HG02938 (cell line): Measurements from ENCODE around the gene POU6F2.
"Not testable (repeated sequence)": the region's sequence is repeated elsewhere in the genome, so short reads cannot be mapped to it uniquely, and the experiment has no call there.

Experiments used
- ATAC-seq: cut with Tn5 transposase; IDR thresholded peaks from one replicate; pipeline ENCODE4 v1.9.1; 2021; ENCODE audit warnings: mild to moderate bottlenecking, moderate library complexity; ENCODE audit not compliant: unreplicated experiment

Gene POU6F2

GRCh38 chr7:38978491-38978890 is 782 bp downstream of the POU6F2 start:
- ATAC-seq, result no peak

- ATAC-seq, result no peak
Observed at GRCh38 chr7:38992203-38992602, 14.5 kb downstream of the POU6F2 start.

GRCh38 chr7:39001595-39001994 is 23.9 kb downstream of the POU6F2 start:
- ATAC-seq, result no peak

- no peak for ATAC-seq
Observed at GRCh38 chr7:39002755-39003154, 25.0 kb downstream of the POU6F2 start.

GRCh38 chr7:39005036-39005435 is 27.3 kb downstream of the POU6F2 start:
- ATAC-seq, result no peak

GRCh38 chr7:39005461-39005860 is 27.8 kb downstream of the POU6F2 start:
- no peak for ATAC-seq

- ATAC-seq, result not testable (repeated sequence)
Observed at GRCh38 chr7:39013049-39013939, 35.6 kb downstream of the POU6F2 start.

GRCh38 chr7:39016609-39017008 is 38.9 kb downstream of the POU6F2 start:
- no peak for ATAC-seq

- ATAC-seq, result no peak
Observed at GRCh38 chr7:39017369-39017915, 39.7 kb downstream of the POU6F2 start.

- no peak for ATAC-seq
Observed at GRCh38 chr7:39022796-39023195, 45.1 kb downstream of the POU6F2 start.

GRCh38 chr7:39027491-39027890 is 49.8 kb downstream of the POU6F2 start:
- no peak for ATAC-seq

- ATAC-seq, result no peak
Observed at GRCh38 chr7:39033885-39034624, 56.3 kb downstream of the POU6F2 start.

- ATAC-seq, result no peak
Observed at GRCh38 chr7:39035156-39035555, 57.4 kb downstream of the POU6F2 start.

GRCh38 chr7:39035903-39036302 is 58.2 kb downstream of the POU6F2 start:
- no peak for ATAC-seq

GRCh38 chr7:39042670-39043069 is 65.0 kb downstream of the POU6F2 start:
- ATAC-seq, result no peak

- no peak for ATAC-seq
Observed at GRCh38 chr7:39043531-39043930, 65.8 kb downstream of the POU6F2 start.

GRCh38 chr7:39044489-39044888 is 66.8 kb downstream of the POU6F2 start:
- no peak for ATAC-seq

- ATAC-seq, result no peak
Observed at GRCh38 chr7:39045231-39045630, 67.5 kb downstream of the POU6F2 start.

- ATAC-seq, result no peak
Observed at GRCh38 chr7:39051279-39051678, 73.6 kb downstream of the POU6F2 start.

- ATAC-seq, result no peak
Observed at GRCh38 chr7:39051707-39052106, 74.0 kb downstream of the POU6F2 start.

GRCh38 chr7:39054731-39055130 is 77.0 kb downstream of the POU6F2 start:
- no peak for ATAC-seq

GRCh38 chr7:39056153-39056552 is 78.4 kb downstream of the POU6F2 start:
- ATAC-seq, result no peak
